KMS-11 (cell line): ENCODE results near the gene PRRC2B.

Experiments
- H2AFZ ChIP-seq: fragments of 200-600 bp; sonication (generic); 2 replicates; pipeline ENCODE4 v1.6.1; 2016; ENCODE audit warnings: antibody characterized with exemption, mixed run types, low read depth
- H3K27ac ChIP-seq: fragments of 200-600 bp; sonication (generic); 2 replicates; pipeline ENCODE4 v1.6.1; 2016; ENCODE audit warnings: mild to moderate bottlenecking, mixed run types
- H3K27me3 ChIP-seq: fragments of 200-600 bp; sonication (generic); 2 replicates; pipeline ENCODE4 v1.6.1; 2017; ENCODE audit warnings: mild to moderate bottlenecking, low read depth, mixed run types, moderate library complexity; ENCODE audit not compliant: insufficient read depth
- H3K36me3 ChIP-seq: fragments of 200-600 bp; sonication (generic); 2 replicates; pipeline ENCODE4 v1.6.1; 2017; ENCODE audit warnings: mild to moderate bottlenecking, mixed run types; ENCODE audit not compliant: insufficient read depth
- H3K4me1 ChIP-seq: fragments of 200-600 bp; sonication (generic); 2 replicates; pipeline ENCODE4 v1.6.1; 2016; ENCODE audit warnings: mild to moderate bottlenecking, low read depth, mixed run types; ENCODE audit not compliant: poor library complexity, severe bottlenecking
- H3K4me2 ChIP-seq: fragments of 200-600 bp; sonication (generic); 2 replicates; pipeline ENCODE4 v1.7.0; 2016; ENCODE audit warnings: mild to moderate bottlenecking, mixed run types
- H3K4me3 ChIP-seq: fragments of 200-600 bp; sonication (generic); IDR thresholded peaks from 2 replicates; pipeline ENCODE4 v1.6.1; 2017; ENCODE audit warnings: low read depth, low read length, mixed read lengths; ENCODE audit not compliant: insufficient read depth
- H3K79me2 ChIP-seq: fragments of 200-600 bp; sonication (generic); 2 replicates; pipeline ENCODE4 v1.6.1; 2016; ENCODE audit warnings: low read depth, mixed run types; ENCODE audit not compliant: insufficient read depth
- H3K9ac ChIP-seq: fragments of 200-600 bp; sonication (generic); 2 replicates; pipeline ENCODE4 v1.6.1; 2016; ENCODE audit warnings: mild to moderate bottlenecking, mixed run types
- H4K20me1 ChIP-seq: fragments of 200-600 bp; sonication (generic); 2 replicates; pipeline ENCODE4 v1.6.1; 2016; ENCODE audit warnings: mild to moderate bottlenecking, mixed run types; ENCODE audit not compliant: insufficient read depth
- CTCF ChIP-seq: fragments of 200-600 bp; sonication (generic); conservative IDR thresholded peaks from 2 replicates; pipeline ENCODE4 v1.6.1; 2017; ENCODE audit warnings: low read depth, mild to moderate bottlenecking, antibody characterized with exemption, low read length, moderate library complexity, mixed read lengths

Gene PRRC2B

GRCh38 chr9:131382850-131383729 lies 10.8 kb upstream of the PRRC2B start:
- Histone ChIP-seq H3K27ac (no peak overlapping the region), H3K4me1 (no peaks in the 10 kb centered on the region), H3K9ac (no peak overlapping the region), H3K36me3 (no peaks in the 10 kb centered on the region), H2AFZ (no peak overlapping the region), H3K4me2 (no peak overlapping the region), H3K27me3 (no peaks in the 10 kb centered on the region), H3K79me2 (no peaks in the 10 kb centered on the region), H4K20me1 (no peaks in the 10 kb centered on the region), H3K4me3 (no peak overlapping the region)
- TF ChIP-seq CTCF, result no peak

GRCh38 chr9:131385296-131385695 lies 8.6 kb upstream of the PRRC2B start:
- no peak overlapping the region for H3K4me3 ChIP-seq
- H3K4me1 ChIP-seq, result no peaks in the 10 kb centered on the region
- H3K79me2 ChIP-seq, result no peaks in the 10 kb centered on the region
- H3K4me2 ChIP-seq, result no peak overlapping the region
- no peaks in the 10 kb centered on the region for H3K27me3 ChIP-seq
- no peak overlapping the region for H2AFZ ChIP-seq
- H3K27ac ChIP-seq, result no peak overlapping the region
- no peak overlapping the region for H3K9ac ChIP-seq
- H3K36me3 ChIP-seq, result no peaks in the 10 kb centered on the region
- TF ChIP-seq CTCF, result no peak
- no peaks in the 10 kb centered on the region for H4K20me1 ChIP-seq

GRCh38 chr9:131386281-131386680 lies 7.6 kb upstream of the PRRC2B start:
- Histone ChIP-seq H3K4me1 (no peaks in the 10 kb centered on the region), H3K4me2 (no peak overlapping the region), H2AFZ (no peak overlapping the region), H3K36me3 (no peaks in the 10 kb centered on the region), H3K27me3 (no peaks in the 10 kb centered on the region), H3K79me2 (no peaks in the 10 kb centered on the region), H3K9ac (no peak overlapping the region), H3K4me3 (no peak overlapping the region), H4K20me1 (no peaks in the 10 kb centered on the region), H3K27ac (no peak overlapping the region)
- no peak for TF ChIP-seq CTCF

GRCh38 chr9:131387394-131387793 lies 6.5 kb upstream of the PRRC2B start:
- Histone ChIP-seq H3K4me2 (no peak overlapping the region), H3K9ac (no peak overlapping the region), H3K4me1 (peaks cover 5% of the 10 kb centered on the region), H4K20me1 (no peaks in the 10 kb centered on the region), H3K79me2 (no peaks in the 10 kb centered on the region), H2AFZ (no peak overlapping the region), H3K4me3 (no peak overlapping the region), H3K27ac (no peak overlapping the region), H3K27me3 (no peaks in the 10 kb centered on the region), H3K36me3 (no peaks in the 10 kb centered on the region)
- no peak for TF ChIP-seq CTCF
